HG03103 (cell line): Measurements from ENCODE around the gene PIP4K2A.
"Not testable (repeated sequence)": the region's sequence is repeated elsewhere in the genome, so short reads cannot be mapped to it uniquely, and the experiment has no call there.

Experiments used
- ATAC-seq: cut with Tn5 transposase; IDR thresholded peaks from one replicate; pipeline ENCODE4 v1.9.1; 2021; ENCODE audit warnings: low read depth; ENCODE audit not compliant: unreplicated experiment

PIP4K2A gene

DNA sequence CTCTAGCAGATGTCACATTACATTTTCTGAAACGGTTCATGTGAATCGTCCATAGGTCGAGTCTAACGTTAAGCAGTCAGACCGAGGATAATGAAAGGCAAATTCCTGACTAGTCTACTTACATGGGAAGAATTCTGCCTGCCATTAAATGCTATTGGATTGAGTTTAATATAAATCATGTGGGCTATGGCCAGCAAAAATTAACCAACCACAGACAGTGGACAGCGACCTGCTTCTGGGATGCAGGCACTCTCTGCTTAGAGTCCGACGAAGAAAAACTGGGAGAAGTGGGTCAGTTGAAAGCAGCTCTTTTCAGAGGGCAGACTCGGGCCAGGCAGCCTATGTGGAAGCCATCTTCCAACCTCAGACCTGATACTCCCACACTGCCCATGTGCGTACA is 16.6 kb downstream of the PIP4K2A start:
- ATAC-seq = no peak

DNA sequence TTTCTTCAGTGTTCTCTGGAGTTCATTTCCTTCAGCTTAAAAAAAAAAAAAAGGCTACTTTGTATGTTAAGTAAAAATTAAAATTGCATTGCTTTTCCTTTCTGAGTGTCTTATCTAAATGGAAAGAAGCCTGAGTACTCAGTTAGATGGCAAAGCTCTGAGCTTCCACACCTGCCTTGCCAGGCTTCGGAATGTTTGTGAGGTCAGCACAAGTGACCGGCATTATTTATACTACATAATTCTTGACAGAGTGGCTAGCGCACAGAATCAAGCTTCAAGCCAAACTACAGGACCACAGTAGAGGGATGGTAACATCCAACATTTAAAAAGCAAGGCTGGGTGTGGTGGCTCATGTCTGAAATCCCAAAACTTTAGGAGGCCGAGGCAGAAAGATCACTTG is 17.3 kb downstream of the PIP4K2A start:
- no peak for ATAC-seq

DNA sequence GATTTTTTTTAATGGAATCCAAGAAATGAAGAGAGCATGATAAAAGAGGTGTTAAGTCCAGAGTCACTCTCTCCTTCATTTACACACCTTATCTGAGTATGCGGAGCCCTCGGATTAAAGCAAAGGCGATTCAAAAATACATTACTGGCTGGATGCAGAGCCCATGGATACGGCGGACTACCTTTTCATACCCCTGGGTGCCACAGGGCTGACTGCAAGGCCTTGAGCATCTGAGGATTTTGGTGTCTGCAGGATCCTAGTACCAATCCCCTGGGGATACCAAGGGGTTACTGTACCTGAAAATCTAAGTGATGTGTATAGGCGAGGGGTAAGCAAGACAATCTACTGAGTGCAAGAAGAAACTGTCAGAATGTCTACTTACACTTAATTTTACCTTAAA is 20.5 kb downstream of the PIP4K2A start:
- ATAC-seq = no peak

DNA sequence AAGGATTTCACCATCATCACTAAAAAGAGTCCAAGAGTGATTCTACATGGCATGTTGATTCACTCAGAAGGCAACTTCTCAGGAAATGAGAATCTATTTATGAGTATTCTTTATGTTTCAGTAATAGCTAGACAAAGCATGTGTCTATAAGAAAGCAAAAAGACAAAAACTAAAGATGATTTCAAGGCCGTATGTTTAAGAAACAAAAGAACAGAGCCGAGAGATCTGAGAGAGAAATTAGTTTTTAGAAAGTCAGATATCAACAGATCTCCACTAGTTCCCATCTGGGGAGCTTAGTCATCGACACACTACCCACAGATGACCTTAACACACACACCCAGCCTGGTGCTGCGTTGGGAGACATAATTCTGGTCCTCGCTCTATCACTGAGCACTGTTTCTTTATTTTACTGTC is 21.0 kb downstream of the PIP4K2A start:
- ATAC-seq = no peak

DNA sequence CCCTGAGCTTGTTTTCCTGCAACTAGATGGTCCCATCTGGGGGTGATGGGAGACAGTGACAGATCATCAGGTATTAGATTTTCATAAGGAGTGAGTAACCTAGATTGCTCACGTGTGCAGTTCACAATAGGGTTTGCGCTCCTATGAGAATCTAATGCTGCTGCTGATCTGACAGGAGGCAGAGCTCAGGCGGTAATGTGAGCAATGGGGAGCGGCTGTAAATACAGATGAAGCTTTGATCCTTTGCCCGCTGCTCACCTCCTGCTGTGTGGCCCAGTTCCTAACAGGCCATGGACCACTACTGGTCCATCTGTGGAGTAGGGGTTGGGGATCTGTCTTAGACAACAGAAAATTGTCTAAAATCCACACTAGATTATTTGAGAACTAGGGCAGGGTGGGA is 22.3 kb downstream of the PIP4K2A start:
- ATAC-seq = not testable (repeated sequence)

DNA sequence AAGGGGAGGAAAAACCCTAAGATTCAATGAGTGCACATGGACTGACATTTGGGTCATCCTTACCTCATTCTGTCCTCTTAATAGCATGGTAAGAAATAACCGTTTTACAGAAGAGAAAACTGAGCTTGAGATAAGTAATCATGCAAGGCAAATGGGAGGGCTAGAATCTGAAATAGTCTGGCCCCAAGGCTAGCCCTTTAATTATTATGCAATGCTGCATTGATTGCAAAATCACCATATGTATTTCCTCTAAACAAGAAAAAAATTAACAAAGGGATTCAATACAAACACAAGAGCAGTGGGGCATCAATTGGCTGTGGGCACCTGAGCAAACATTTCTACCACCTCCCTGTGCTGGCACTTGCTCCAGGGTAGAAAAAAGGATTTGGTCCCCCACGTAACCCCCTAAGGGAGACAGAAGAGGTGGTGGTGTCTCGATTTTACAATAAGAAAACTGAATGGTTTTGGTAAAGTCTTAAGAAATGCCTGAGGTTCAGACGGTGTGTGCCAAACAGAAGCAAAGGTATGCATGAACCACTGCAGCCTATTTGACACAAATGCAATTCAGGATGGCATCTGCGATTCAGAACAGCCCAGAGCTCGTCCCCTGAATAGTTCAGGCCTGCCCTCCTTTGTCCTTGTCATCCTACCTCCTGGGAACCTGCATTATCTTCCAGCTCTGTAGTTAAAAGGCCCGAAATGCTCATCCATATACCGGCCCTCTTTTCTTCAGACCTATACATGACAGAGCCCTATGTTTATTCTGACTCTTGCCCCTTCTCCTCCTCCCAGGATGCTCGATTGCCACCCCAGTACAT is 23.6 kb downstream of the PIP4K2A start:
- no peak for ATAC-seq

DNA sequence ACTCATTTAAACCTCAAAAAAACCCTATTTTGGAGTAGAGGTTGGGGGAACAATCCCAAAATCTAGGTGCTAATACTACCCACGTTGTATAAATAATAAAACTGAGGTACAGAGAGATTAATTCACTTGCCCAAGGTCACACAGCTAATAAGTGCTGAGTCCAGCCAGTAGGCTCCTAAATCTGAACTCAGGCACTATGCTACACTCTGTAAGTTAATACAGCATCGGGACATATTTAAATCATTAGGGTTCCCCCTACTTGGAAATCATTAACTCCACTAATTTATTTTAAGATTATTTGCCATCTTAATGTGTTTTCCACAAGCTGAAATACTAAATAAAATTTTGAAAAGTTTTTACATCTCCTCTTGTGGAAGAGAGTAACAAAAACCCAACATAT is 24.2 kb downstream of the PIP4K2A start:
- no peak for ATAC-seq

DNA sequence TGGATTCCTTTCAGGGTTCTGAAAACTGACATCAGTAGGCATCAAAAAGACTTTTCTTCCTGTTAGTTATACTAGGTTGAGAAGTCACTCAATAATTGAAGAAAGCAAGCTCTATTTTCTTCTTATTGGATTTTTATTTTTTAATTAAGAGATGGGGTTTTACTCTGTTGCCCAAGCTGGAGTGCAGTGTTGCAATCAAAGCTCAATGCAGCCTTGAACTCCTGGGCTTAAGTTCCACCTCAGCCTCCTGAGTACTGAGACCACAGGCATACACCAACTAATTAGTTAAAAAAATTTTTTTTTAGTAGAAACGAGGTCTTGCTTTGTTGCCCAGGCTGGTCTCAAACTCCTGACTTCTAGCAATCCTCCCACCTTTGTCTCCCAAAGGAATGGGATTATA is 28.0 kb downstream of the PIP4K2A start:
- no peak for ATAC-seq

DNA sequence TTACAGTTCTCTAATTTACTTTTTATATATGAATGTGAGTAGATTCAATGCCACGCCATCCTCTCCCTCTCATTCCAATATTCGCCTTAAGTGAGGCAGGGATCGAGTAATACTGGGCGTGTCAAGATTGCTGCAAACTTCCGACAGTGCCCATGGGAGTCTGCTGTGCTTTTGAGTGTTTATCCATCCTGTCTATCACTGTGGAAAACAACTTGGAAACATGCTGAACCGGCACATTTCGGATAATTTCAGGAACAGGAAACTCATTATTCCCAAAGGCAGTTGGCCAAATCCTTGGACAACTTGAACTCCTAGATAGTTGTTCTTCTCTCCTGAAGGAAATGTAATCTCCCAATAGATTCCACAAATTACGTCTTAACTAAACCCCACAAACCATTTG is 28.5 kb downstream of the PIP4K2A start:
- ATAC-seq = no peak

DNA sequence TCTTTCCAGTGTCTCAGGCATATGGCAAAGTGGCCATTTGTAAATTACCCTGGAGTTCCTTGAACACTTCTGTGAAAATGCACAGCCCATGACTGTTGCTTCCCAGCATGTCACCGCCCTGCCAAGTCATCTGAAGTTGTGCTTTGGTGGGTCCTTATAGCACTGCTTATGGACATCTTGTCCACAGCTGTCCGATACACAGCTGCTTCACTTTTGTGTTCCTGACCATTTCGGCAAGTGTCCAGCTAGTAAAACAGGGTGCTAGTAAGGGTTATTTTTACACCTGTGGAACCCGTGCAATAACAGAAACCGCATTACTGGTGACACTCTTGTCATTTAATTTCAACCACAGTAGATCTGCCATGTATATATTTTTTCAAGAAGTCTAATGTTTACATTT is 29.7 kb downstream of the PIP4K2A start:
- no peak for ATAC-seq

DNA sequence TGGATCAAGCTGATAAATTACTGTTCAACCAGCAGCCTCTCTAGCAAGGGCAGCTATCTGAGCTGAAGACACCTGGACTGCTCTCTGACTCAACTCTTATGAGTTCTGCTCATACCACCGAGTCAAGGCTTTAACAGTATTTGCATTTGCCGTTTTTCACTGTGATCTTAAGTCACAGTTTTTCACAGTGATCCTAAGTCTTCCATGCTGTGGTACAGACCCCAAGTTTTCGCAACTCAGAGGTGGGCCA is 31.3 kb downstream of the PIP4K2A start:
- peak; percentile 55 for ATAC-seq

DNA sequence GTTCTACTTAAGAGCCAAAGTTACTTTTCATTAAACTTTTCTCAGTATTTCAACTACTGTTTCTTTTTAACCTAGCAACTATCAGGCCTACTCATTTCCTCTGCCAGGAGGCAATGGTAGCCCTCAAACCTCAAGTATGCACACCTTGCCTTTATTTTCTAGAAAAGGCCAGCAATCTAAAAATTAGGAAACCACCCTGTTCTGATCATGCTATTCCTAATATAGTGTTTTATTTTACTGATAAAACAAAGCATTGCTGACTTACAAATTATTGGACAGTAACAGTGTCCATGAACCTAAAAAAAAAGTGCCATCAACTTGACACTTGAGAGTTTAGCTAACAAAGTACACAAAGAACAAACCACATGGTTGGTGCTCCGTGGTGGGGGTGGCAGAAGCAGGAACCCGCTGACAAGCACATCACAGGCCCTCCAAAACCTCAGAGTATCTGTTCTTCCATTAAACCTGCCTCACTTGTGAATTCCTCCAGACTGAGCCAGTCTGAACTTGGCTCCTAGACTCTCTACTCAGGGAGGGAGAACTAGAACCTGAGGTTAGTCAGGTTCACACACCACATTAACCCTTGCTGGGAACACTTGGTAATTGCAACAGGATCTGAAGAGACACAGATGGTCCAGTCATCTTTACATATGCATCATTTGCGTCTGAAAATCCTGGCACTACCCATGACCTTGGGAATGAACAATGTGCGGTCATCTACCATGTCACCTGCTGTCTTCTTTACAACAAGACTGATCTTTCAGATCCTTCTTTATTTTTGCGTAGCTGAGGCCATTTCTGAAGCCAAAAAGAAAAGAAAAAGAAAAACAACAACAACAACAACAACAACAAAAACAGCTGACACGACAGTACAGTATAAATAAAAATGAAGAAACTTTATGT is 31.9 kb downstream of the PIP4K2A start:
- no peak for ATAC-seq

DNA sequence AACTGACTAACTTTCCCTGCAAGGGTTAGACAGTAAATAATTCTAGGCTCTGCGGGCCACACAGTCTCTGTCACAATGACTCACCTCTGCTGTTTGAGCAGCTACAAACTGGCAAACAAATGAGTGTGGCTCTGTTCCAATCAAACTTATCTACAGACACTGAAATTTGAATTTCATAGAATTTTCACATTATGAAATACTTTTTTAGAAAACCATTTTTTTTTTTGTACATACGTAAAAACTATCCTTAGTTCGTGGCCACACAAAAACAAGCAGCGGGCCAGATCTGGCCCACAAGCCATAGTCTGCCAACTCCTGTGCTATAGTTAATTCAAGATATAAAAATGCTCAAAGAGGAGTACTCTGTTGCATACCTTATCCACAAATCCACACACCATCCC is 32.6 kb downstream of the PIP4K2A start:
- no peak for ATAC-seq

DNA sequence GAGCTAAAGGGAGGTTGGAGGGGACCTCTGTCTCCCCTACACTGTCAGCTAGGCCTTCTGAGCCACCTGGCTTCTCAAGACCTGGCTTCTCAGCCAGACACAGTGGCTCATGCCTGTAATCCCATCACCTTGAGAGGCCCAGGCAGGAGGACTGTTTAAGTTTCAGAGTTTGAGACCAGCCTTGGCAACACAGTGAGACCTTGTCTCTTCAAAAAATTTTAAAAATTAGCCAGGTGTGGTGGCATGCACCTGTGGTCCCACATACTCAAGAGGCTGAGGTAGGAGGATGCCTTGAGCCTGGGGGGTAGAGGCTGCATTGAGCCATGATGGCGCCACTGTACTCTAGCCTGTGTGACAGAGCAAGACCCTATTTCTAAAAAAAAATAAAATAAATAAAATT is 33.1 kb downstream of the PIP4K2A start:
- no peak for ATAC-seq

DNA sequence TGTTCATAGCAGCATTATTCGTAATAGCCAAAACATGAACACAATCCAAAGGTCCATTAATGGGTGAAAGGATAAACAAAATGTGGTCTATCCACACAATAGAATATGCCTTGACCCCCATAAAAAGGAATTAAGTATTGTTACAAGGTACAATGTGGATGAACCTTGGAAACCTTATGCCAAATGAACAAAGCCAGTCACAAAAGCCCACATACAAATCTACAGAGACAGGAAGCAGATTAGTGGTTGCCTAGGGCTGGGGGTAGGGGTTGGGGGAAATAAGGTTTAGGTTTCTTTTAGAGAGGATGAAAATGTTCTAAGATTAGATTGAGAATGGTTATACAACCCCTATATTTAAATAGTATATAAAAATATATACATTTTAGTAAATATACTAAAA is 34.8 kb downstream of the PIP4K2A start:
- no peak for ATAC-seq

DNA sequence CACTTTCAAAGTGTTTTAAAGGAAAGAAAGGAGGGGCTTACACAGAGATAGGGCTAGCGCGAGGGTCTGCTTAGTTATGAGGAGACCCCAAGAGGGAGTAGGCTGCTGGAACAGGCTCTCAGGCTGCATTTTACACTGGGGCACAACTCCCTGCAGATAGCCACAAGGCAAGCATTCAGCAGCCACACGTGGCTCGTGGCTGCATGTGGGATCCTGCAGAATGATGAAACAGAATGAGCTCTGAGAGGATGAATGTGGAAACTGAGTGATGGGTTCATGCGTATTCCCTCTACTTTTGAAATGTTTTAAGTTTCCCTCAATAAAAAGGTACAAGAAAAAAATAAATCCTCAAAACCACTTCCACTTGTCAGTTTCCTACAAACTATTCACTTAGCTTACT is 37.0 kb downstream of the PIP4K2A start:
- ATAC-seq = no peak

DNA sequence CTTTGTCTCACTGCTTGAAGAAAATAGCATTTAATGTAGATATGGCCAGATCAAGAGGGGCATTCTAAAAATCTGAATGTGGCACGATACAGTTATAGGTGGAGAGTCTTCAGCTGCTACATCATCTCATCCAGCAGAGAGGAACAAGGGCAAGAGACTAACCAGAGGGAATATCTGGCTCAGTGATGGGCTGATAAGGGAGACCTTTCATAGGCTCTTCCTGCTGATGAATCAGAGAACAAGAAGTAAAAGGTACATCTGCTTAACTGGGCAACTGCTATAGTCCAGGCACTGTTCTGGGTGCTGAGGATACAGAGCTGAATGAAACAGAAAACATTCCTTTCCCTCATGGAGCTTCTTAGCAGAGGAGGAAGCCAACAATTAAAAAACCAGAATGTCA is 37.9 kb downstream of the PIP4K2A start:
- no peak for ATAC-seq

DNA sequence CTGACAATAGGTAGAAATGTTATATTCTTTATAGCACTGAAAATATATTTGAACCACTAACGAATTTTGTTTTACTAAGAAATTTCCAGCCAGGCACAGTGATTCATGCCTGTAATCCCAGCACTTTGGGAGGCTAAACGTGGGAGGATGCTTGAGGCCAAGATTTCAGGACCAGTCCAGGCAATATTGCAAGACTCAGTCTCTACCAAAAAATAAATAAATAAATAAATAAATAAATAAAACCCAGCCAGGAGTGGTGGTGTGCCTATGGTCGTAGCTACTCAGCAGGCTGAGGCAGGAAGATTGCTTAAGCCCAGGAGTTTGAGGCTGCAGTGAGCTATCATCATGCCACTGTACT is 39.8 kb downstream of the PIP4K2A start:
- no peak for ATAC-seq

DNA sequence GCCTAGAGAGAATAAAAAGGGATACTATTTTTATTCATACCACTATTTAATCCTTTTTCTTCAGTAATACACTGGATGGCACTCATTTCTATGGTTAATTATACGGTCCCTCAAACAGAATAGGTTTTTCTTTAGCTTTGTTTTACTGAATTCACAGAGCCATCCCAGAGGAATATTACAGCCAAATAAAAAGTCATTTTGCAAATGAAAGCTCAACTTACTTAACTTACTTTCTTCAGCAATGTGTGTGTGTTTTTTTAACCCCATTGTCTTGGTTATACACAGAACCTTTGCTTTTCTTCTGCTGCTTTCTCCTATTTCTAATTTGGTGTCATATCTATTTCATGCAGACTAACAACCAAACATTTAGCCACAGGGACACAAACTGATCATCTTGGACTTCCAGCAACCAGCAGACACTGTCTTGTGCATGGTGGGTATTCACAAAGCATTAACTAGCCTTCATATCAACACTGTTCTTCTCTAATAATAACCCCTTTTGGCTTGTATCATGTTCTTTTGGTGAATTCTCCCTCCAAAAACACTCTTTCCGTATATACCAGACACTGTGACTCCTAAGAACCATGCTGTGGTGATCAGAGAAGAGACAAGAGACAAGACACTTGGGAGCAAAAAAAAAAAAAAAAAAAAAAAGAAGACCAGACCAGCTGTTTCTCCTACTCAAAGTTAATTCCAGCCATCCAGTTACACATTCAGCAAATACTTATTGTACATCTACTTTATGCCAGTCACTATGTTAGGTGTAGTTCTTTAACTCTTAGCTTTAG is 40.4 kb downstream of the PIP4K2A start:
- no peak for ATAC-seq

DNA sequence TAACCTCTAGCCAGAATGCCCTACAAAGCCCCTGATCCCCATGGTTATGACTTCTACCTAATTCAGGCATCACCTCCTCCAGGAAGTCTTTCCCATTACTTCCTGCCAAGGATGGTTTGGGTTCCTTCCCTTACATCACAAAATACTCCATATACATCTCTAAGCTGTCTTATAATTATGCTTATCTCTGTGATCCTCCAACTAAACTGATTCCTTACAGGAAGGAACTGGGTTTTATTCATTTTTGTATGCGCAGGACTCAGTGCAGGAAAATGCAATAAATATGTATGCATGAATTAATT is 41.3 kb downstream of the PIP4K2A start:
- ATAC-seq = no peak

DNA sequence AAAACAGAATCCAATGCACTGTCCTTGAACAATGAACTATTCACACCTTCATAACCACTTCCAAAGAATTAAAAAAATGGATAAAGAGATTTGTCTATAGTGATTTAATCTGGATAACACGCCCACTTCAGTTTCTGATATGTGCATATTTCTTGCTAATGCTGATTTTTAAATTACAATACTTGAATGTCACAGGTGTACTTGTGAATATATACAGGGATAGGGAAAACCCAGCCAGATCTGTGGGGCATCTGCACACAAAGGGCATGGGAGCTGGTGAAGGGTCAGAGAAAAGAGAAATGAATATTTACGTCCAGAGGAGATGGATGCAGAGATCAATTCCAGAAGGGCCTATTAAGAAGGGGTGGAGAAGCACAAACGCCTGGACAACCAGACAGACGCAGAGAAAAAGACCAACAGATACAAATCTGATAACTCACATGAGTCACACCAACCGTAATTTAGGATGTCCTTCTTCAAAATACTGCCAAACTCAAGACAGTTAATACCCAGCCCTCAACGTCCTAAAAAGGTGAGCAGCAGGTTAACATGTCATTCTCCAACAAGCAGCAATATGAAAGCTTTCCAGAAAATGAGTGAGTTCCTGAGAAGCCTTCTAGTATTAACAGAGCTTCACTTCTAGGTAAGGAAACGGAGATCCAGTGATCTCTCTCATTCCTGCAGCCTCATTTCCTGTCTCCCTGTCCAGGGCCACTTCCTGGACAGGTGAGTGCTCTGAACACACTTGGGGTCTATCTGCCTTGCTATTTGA is 41.9 kb downstream of the PIP4K2A start:
- ATAC-seq = no peak
